Activated CD8-positive, alpha-beta memory T cell treated with anti-CD3 and anti-CD28 coated beads, Interleukin-2, amount 50 U/mL, for 4 hours (primary cell): ENCODE results near the gene AIRE.
"Not testable (repeated sequence)": the region's sequence is repeated elsewhere in the genome, so short reads cannot be mapped to it uniquely, and the experiment has no call there.

Experiments
- DNase-seq: peaks from one replicate; pipeline ENCODE4 v3.0.0-alpha.2; 2020

The AIRE gene

GRCh38 chr21:44285138-44285992 lies at the start of gene AIRE:
Gene AIRE (plus strand): TSS chr21:44285876. CDS start chr21:44286007, 131 bp downstream.
- DNase-seq: no peak

GRCh38 chr21:44240353-44240752 lies 45.3 kb upstream of the AIRE start:
- not testable (repeated sequence) for DNase-seq

GRCh38 chr21:44240842-44241241 lies 44.8 kb upstream of the AIRE start, which contains the start of gene ICOSLG:
Gene ICOSLG (minus strand): TSS chr21:44240943. CDS start chr21:44240817, 126 bp downstream.
- DNase-seq: not testable (repeated sequence)

GRCh38 chr21:44241281-44241680 lies 44.4 kb upstream of the AIRE start:
- DNase-seq: not testable (repeated sequence)

GRCh38 chr21:44243980-44244379 lies 41.7 kb upstream of the AIRE start:
- DNase-seq: not testable (repeated sequence)

GRCh38 chr21:44247904-44248303 lies 37.8 kb upstream of the AIRE start:
- DNase-seq: not testable (repeated sequence)

GRCh38 chr21:44249204-44250037 lies 36.3 kb upstream of the AIRE start:
- not testable (repeated sequence) for DNase-seq

- no peak for DNase-seq
These were observed 31.6 kb upstream of the AIRE start for GRCh38 chr21:44253832-44254710.

GRCh38 chr21:44255511-44255981 lies 30.1 kb upstream of the AIRE start:
- DNase-seq: no peak

GRCh38 chr21:44258056-44258725 lies 27.5 kb upstream of the AIRE start:
- DNase-seq: no peak

GRCh38 chr21:44259082-44259705 lies 26.5 kb upstream of the AIRE start:
- DNase-seq: no peak

- DNase-seq: no peak
These were observed 25.6 kb upstream of the AIRE start for GRCh38 chr21:44260066-44260465.

GRCh38 chr21:44260791-44261631 lies 24.7 kb upstream of the AIRE start:
- no peak for DNase-seq

GRCh38 chr21:44261675-44262295 lies 23.9 kb upstream of the AIRE start, which contains the start of gene DNMT3L:
Gene DNMT3L (minus strand): TSS chr21:44261897. CDS start chr21:44261259, 638 bp downstream.
- no peak for DNase-seq

- DNase-seq: no peak
These were observed 23.2 kb upstream of the AIRE start for GRCh38 chr21:44262338-44263056.

- DNase-seq: no peak
These were observed 22.4 kb upstream of the AIRE start for GRCh38 chr21:44263221-44263760.

- no peak for DNase-seq
These were observed 21.9 kb upstream of the AIRE start for GRCh38 chr21:44263768-44264167.

- no peak for DNase-seq
These were observed 19.9 kb upstream of the AIRE start for GRCh38 chr21:44265734-44266270.
